Subcutaneous adipose tissue (tissue), 4 donors: ENCODE data around the gene PHYHIPL. TPM values are rescaled to one million over a fixed set of nuclear protein-coding genes. Genes with fewer than 3 reads are reported as not detected.

Experiments used
- CTCF ChIP-seq: fragments of 450-650 bp; IDR thresholded peaks from one replicate; pipeline ENCODE4 v1.5.1; 2016; ENCODE audit warnings: low read depth, mild to moderate bottlenecking, control low read depth, antibody characterized with exemption, moderate library complexity
- total RNA-seq, 4 donors: library from RNA; depleted of rRNA; stranded (reverse); fragments of >200 nt; gene quantifications; one replicate each; pipeline ENCODE4 v1.1.0, GENCODE V29; 2016

The PHYHIPL gene
- total RNA-seq, 4 donors from 2014 or later, result 0.22 TPM; not detected in 3

- no peak for TF ChIP-seq CTCF
Measured at GRCh38 chr10:59190332-59190731, 13.9 kb downstream of the PHYHIPL start.

- TF ChIP-seq CTCF, result no peak
Measured at GRCh38 chr10:59206204-59206720, 29.8 kb downstream of the PHYHIPL start.

GRCh38 chr10:59212301-59212798 is 35.9 kb downstream of the PHYHIPL start:
- no peak for TF ChIP-seq CTCF

GRCh38 chr10:59214160-59214559 is 37.7 kb downstream of the PHYHIPL start:
- TF ChIP-seq CTCF, result no peak

- no peak for TF ChIP-seq CTCF
Measured at GRCh38 chr10:59216178-59216869, 39.9 kb downstream of the PHYHIPL start.

- no peak for TF ChIP-seq CTCF
Measured at GRCh38 chr10:59222788-59223187, 46.3 kb downstream of the PHYHIPL start.

GRCh38 chr10:59225211-59225610 is 48.8 kb downstream of the PHYHIPL start:
- no peak for TF ChIP-seq CTCF
